Neural progenitor cell (in vitro differentiated cells): ENCODE data around the gene RCVRN.

Source experiments
- EZH2 ChIP-seq: fragments of 200-600 bp; sonication (generic); IDR thresholded peaks from 2 replicates; pipeline ENCODE4 v1.6.1; 2017; ENCODE audit warnings: antibody characterized with exemption, mild to moderate bottlenecking, moderate library complexity
- EZH2phosphoT487 ChIP-seq: fragments of 200-600 bp; sonication (generic); IDR thresholded peaks from 2 replicates; pipeline ENCODE4 v1.6.1; 2017; ENCODE audit warnings: antibody characterized with exemption
- TF ChIP-seq, protein P1 (sequence below): fragments of 200-600 bp; sonication (generic); IDR thresholded peaks from 2 replicates; pipeline ENCODE4 v1.5.1; 2017; ENCODE audit warnings: antibody characterized with exemption, mild to moderate bottlenecking

DNA sequence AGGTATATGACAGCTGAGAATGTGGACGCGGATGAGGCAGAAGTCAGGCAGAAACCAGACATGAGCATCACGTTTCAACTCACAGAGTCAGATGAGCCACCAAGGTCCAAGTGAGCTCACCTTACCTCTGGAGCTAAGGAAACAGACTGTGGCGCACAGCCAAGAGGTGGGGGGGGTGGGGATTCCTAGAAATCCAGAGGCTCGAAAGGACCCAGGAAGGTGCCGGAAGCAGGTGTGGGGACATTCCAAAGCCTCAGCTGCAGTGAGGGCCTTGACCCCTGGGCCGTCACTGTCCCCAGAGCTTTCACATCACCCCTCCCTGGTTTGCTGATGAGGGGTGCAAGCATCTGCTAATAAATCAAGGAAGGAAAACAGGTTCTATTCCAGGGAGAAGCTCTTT, 29.3 kb upstream of the RCVRN start:
- TF ChIP-seq, protein P1, sequence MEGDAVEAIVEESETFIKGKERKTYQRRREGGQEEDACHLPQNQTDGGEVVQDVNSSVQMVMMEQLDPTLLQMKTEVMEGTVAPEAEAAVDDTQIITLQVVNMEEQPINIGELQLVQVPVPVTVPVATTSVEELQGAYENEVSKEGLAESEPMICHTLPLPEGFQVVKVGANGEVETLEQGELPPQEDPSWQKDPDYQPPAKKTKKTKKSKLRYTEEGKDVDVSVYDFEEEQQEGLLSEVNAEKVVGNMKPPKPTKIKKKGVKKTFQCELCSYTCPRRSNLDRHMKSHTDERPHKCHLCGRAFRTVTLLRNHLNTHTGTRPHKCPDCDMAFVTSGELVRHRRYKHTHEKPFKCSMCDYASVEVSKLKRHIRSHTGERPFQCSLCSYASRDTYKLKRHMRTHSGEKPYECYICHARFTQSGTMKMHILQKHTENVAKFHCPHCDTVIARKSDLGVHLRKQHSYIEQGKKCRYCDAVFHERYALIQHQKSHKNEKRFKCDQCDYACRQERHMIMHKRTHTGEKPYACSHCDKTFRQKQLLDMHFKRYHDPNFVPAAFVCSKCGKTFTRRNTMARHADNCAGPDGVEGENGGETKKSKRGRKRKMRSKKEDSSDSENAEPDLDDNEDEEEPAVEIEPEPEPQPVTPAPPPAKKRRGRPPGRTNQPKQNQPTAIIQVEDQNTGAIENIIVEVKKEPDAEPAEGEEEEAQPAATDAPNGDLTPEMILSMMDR: no peak
- no peak for TF ChIP-seq EZH2
- TF ChIP-seq EZH2phosphoT487: no peak
